B cell (primary cell): ENCODE measurements around the gene CPNE1. TPM values are rescaled to one million over a fixed set of nuclear protein-coding genes. Genes with fewer than 3 reads are reported as not detected.

ENCODE experiments used
- ATAC-seq: fragments of 200-7000 bp; cut with Tn5 transposase; one replicate; pipeline ENCODE4 v1.10.0; 2021; ENCODE audit warnings: low read depth, mild to moderate bottlenecking, moderate number of reproducible peaks, moderate library complexity
- CTCF ChIA-PET: fragments of 350-600 bp; sonication (Branson Sonifier 250); formaldehyde crosslinking; loops from one replicate; lab custom pipeline; 2021; ENCODE audit warnings: antibody characterized with exemption, inconsistent platforms; lab: Charles Lee
- POLR2A ChIA-PET: fragments of 350-600 bp; sonication (Branson Sonifier 250); formaldehyde crosslinking; loops from one replicate; lab custom pipeline; 2021; ENCODE audit warnings: antibody characterized with exemption; lab: Charles Lee
- DNase-seq: peaks from one replicate; pipeline ENCODE4 v3.0.0; 2013
- H2AFZ ChIP-seq: 2 replicates; pipeline ENCODE4 v1.6.1; 2012; ENCODE audit warnings: mild to moderate bottlenecking, low read depth, low read length; ENCODE audit not compliant: insufficient read depth, poor library complexity, severe bottlenecking
- H3K27ac ChIP-seq, 2 donors: 1 replicate in 1 of 2; 2 replicates in 1 of 2; pipeline ENCODE4 v1.5.1; 2012 to 2013; ENCODE audit warnings: low read length in 2 of 2, mild to moderate bottlenecking in 2 of 2, moderate library complexity in 1 of 2
- H3K27me3 ChIP-seq, 4 experiments: fragments of 200-600 bp in 1 of 4; sonication (generic) in 1 of 4; replicated peaks in 1 of 4; 1 replicate in 2 of 4; 2 replicates in 2 of 4; pipeline versions ENCODE4 v1.6.1 to v1.7.0; 2013 to 2016; ENCODE audit warnings: low read length in 3 of 4, mild to moderate bottlenecking in 2 of 4, mixed read lengths in 1 of 4, moderate library complexity in 1 of 4; ENCODE audit not compliant: insufficient read depth in 4 of 4, control insufficient read depth in 3 of 4; ENCODE audit errors: control extremely low read depth in 1 of 4
- H3K36me3 ChIP-seq, 2 experiments: replicated peaks in 1 of 2; 1 replicate in 1 of 2; 2 replicates in 1 of 2; pipeline versions ENCODE4 v1.6.1 to v1.7.1; 2013; ENCODE audit warnings: low read length in 1 of 2; ENCODE audit not compliant: insufficient read depth in 2 of 2, control insufficient read depth in 1 of 2; ENCODE audit errors: control extremely low read depth in 1 of 2, extremely low read depth in 1 of 2
- H3K4me1 ChIP-seq, 2 donors: fragments of 200-600 bp in 1 of 2; sonication (generic) in 1 of 2; 1 replicate in 1 of 2; 2 replicates in 1 of 2; pipeline versions ENCODE4 v1.5.1 to v1.6.1; 2013 to 2017; ENCODE audit warnings: low read length in 2 of 2; ENCODE audit not compliant: control insufficient read depth in 2 of 2, insufficient read depth in 2 of 2
- H3K4me2 ChIP-seq: replicated peaks from 2 replicates; pipeline ENCODE3; 2012; ENCODE audit warnings: mild to moderate bottlenecking, low read depth, low read length; ENCODE audit not compliant: poor library complexity, severe bottlenecking
- H3K4me3 ChIP-seq, 5 experiments: fragments of 200-600 bp in 1 of 5; sonication (generic) in 1 of 5; 1 replicate in 3 of 5; 2 replicates in 2 of 5; pipeline versions ENCODE4 v1.5.1 to v1.7.0; 2011 to 2016; ENCODE audit warnings: low read length in 4 of 5, mild to moderate bottlenecking in 4 of 5, low read depth in 2 of 5, control low read depth in 1 of 5, moderate library complexity in 1 of 5; ENCODE audit not compliant: insufficient read depth in 1 of 5; ENCODE audit errors: control extremely low read depth in 1 of 5, extremely low read depth in 1 of 5
- H3K79me2 ChIP-seq: fragments of 200-600 bp; sonication (generic); one replicate; pipeline ENCODE4 v1.6.0; 2016; ENCODE audit warnings: low read length; ENCODE audit not compliant: control insufficient read depth, insufficient read depth
- H3K9ac ChIP-seq: fragments of 200-600 bp; sonication (generic); 2 replicates; pipeline ENCODE4 v1.6.1; 2017; ENCODE audit warnings: mild to moderate bottlenecking, low read length, moderate library complexity
- H3K9me3 ChIP-seq, 3 donors: one replicate each; pipeline versions ENCODE4 v1.6.1 to v1.7.1; 2013; ENCODE audit warnings: low read length in 2 of 3; ENCODE audit not compliant: control insufficient read depth in 2 of 3, insufficient read depth in 1 of 3; ENCODE audit errors: control extremely low read depth in 1 of 3
- H4K20me1 ChIP-seq: 2 replicates; pipeline ENCODE4 v1.6.0; 2012; ENCODE audit warnings: mild to moderate bottlenecking, low read length; ENCODE audit not compliant: insufficient read depth, control insufficient read depth, poor library complexity, severe bottlenecking
- H3K27ac Mint-ChIP-seq: one replicate; pipeline ENCODE4 v1.8.0; 2021; ENCODE audit warnings: mixed read lengths
- H3K27me3 Mint-ChIP-seq: one replicate; pipeline ENCODE4 v1.8.0; 2021; ENCODE audit warnings: mixed read lengths
- H3K4me1 Mint-ChIP-seq: one replicate; pipeline ENCODE4 v1.8.0; 2021; ENCODE audit warnings: mixed read lengths
- H3K4me3 Mint-ChIP-seq: one replicate; pipeline ENCODE4 v1.8.0; 2021; ENCODE audit warnings: mixed read lengths
- H3K9me3 Mint-ChIP-seq: one replicate; pipeline ENCODE4 v1.8.0; 2022; ENCODE audit warnings: mixed read lengths; ENCODE audit not compliant: insufficient read depth
- CTCF ChIP-seq: fragments of 200-600 bp; IDR thresholded peaks from one replicate; pipeline ENCODE4 v1.8.0; 2022; ENCODE audit warnings: antibody characterized with exemption, mild to moderate bottlenecking
- EZH2 ChIP-seq: IDR thresholded peaks from 2 replicates; pipeline ENCODE4 v1.6.1; 2012; ENCODE audit warnings: borderline replicate concordance, low read depth, mild to moderate bottlenecking, moderate library complexity, low read length; ENCODE audit not compliant: insufficient read depth, poor library complexity, severe bottlenecking
- WGBS: methylation state at CpG from one replicate; pipeline ENCODE4 v1.1.5; 2013; ENCODE audit warnings: missing lambda C conversion rate; ENCODE audit not compliant: insufficient coverage; 5-methylcytosine and 5-hydroxymethylcytosine counted together
- intact Hi-C: fragments of 100-400 bp; cut with micrococcal nuclease; formaldehyde crosslinking; loops from one replicate; pipeline ENCODE4 v1.10.0; 2022
- polyA plus RNA-seq: library from polyadenylated mRNA; depleted of rRNA; stranded (reverse); fragments of >200 nt; gene quantifications from 2 replicates; pipeline ENCODE4 v1.2.3, GENCODE V29; 2012
- total RNA-seq, 2 donors: library from RNA; stranded (reverse); fragments of 120-200 nt in 1 of 2; gene quantifications; 1 replicate in 1 of 2; 2 replicates in 1 of 2; pipeline versions ENCODE4 v1.2.3 to v1.2.4, GENCODE V29; 2013 to 2022

CPNE1 gene
- total and polyA plus RNA-seq, 2 donors (not counting 1 experiment from before 2014, with no cell fraction given): 321 to 323 TPM

GRCh38 chr20:35583636-35584560 lies 80.8 kb downstream of the CPNE1 start:
- H3K36me3 ChIP-seq: no peaks in the 10 kb centered on the region
- H3K79me2 ChIP-seq: no peaks in the 10 kb centered on the region
- H3K9ac ChIP-seq: no peak overlapping the region
- H4K20me1 ChIP-seq: no peaks in the 10 kb centered on the region
- TF ChIP-seq EZH2: no peak
- TF ChIP-seq CTCF: no peak
- no peak overlapping the region for H3K4me2 ChIP-seq
- WGBS: 94% methylated on average over 16 of the region's 18 CpGs
- Mint-ChIP-seq H3K4me3 (no peak overlapping the region), H3K27ac (no peak overlapping the region), H3K4me1 (no peaks in the 10 kb centered on the region), H3K9me3 (peaks cover 4% of the 10 kb centered on the region), H3K27me3 (peaks cover 8% of the 10 kb centered on the region)
- POLR2A ChIA-PET: no interaction called here
- intact Hi-C loops: no loop called here
- DNase-seq (no peak), ATAC-seq (no peak)
- peaks cover 0 to 14% (median 7%) of the 10 kb centered on the region in 3 donors for H3K9me3 ChIP-seq
- peaks cover 0 to 8% (median 0%) of the 10 kb centered on the region in 4 experiments for H3K27me3 ChIP-seq
- no peak overlapping the region for H3K4me3 ChIP-seq
- no peak overlapping the region for H2AFZ ChIP-seq
- no peak overlapping the region for H3K27ac ChIP-seq
- no peaks in the 10 kb centered on the region for H3K4me1 ChIP-seq
- CTCF ChIA-PET: no interaction called here

- POLR2A ChIA-PET: no interaction called here
- Histone ChIP-seq H4K20me1 (no peaks in the 10 kb centered on the region), H3K36me3 (no peaks in the 10 kb centered on the region), H3K79me2 (no peaks in the 10 kb centered on the region), H3K9me3 (peaks cover 0 to 14% (median 7%) of the 10 kb centered on the region in 3 donors), H3K4me1 (no peaks in the 10 kb centered on the region), H3K27me3 (peaks cover 0 to 8% (median 0%) of the 10 kb centered on the region in 4 experiments), H3K9ac (no peak overlapping the region), H3K4me2 (no peak overlapping the region), H3K4me3 (no peak overlapping the region), H3K27ac (no peak overlapping the region), H2AFZ (no peak overlapping the region)
- Mint-ChIP-seq H3K27ac (no peak overlapping the region), H3K27me3 (peaks cover 5% of the 10 kb centered on the region), H3K9me3 (peaks cover 4% of the 10 kb centered on the region), H3K4me1 (no peaks in the 10 kb centered on the region), H3K4me3 (no peak overlapping the region)
- TF ChIP-seq CTCF (no peak), EZH2 (no peak)
- DNase-seq (no peak), ATAC-seq (no peak)
- CTCF ChIA-PET: no interaction called here
- WGBS: 85% methylated on average over 9 of the region's 12 CpGs
- intact Hi-C loops: no loop called here
Observed at GRCh38 chr20:35582741-35583404, 81.8 kb downstream of the CPNE1 start.
